ENCODE data around the gene PJA2.

Gene PJA2

GRCh38 chr5:109324351-109324750 is 85.4 kb downstream of the PJA2 start:
- H3K79me2 ChIP-seq (ENCODE audit: insufficient read depth, low read length): no peaks in the 10 kb centered on the region
- H3K9me2 ChIP-seq (replicated peaks; ENCODE audit: insufficient read depth, low read length): no peaks in the 10 kb centered on the region
- H3K36me3 ChIP-seq (ENCODE audit: low read length): no peaks in the 10 kb centered on the region
- no peak overlapping the region for H3K4me2 ChIP-seq (ENCODE audit: low read depth, low read length, poor library complexity, severe bottlenecking)
- H4K20me1 ChIP-seq (ENCODE audit: low read depth, low read length): no peaks in the 10 kb centered on the region
- no peak overlapping the region for H3K27ac ChIP-seq (ENCODE audit: low read depth, low read length)
- no peak overlapping the region for H2AFZ ChIP-seq (ENCODE audit: low read depth, low read length, severe bottlenecking)
- no peaks in the 10 kb centered on the region for H3K9me3 ChIP-seq (ENCODE audit: insufficient read depth, low read length)
- no peaks in the 10 kb centered on the region for H3F3A ChIP-seq (ENCODE audit: insufficient read depth)
- no peaks in the 10 kb centered on the region for H3K27me3 ChIP-seq (ENCODE audit: low read length)
- H3K4me3 ChIP-seq (ENCODE audit: insufficient read depth, low read length, poor library complexity, severe bottlenecking): no peak overlapping the region
- H3K9ac ChIP-seq (ENCODE audit: low read length): no peak overlapping the region
- TF ChIP-seq EZH2phosphoT487 (conservative IDR thresholded peaks at IDR 0.05; ENCODE audit: low read length): no peak

- no peaks in the 10 kb centered on the region for H3K79me2 ChIP-seq (ENCODE audit: insufficient read depth, low read length)
- TF ChIP-seq EZH2phosphoT487 (conservative IDR thresholded peaks at IDR 0.05; ENCODE audit: low read length): no peak
- TF ChIP-seq, protein P1, sequence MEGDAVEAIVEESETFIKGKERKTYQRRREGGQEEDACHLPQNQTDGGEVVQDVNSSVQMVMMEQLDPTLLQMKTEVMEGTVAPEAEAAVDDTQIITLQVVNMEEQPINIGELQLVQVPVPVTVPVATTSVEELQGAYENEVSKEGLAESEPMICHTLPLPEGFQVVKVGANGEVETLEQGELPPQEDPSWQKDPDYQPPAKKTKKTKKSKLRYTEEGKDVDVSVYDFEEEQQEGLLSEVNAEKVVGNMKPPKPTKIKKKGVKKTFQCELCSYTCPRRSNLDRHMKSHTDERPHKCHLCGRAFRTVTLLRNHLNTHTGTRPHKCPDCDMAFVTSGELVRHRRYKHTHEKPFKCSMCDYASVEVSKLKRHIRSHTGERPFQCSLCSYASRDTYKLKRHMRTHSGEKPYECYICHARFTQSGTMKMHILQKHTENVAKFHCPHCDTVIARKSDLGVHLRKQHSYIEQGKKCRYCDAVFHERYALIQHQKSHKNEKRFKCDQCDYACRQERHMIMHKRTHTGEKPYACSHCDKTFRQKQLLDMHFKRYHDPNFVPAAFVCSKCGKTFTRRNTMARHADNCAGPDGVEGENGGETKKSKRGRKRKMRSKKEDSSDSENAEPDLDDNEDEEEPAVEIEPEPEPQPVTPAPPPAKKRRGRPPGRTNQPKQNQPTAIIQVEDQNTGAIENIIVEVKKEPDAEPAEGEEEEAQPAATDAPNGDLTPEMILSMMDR (IDR thresholded peaks at IDR 0.05; ENCODE audit: insufficient read depth, low read length, poor library complexity, severe bottlenecking): no peak
- no peaks in the 10 kb centered on the region for H3K9me3 ChIP-seq (ENCODE audit: insufficient read depth, low read length)
- H3K27me3 ChIP-seq (ENCODE audit: low read length): no peaks in the 10 kb centered on the region
- no peak overlapping the region for H3K4me3 ChIP-seq (ENCODE audit: insufficient read depth, low read length, poor library complexity, severe bottlenecking)
- no peaks in the 10 kb centered on the region for H3K9me2 ChIP-seq (replicated peaks; ENCODE audit: insufficient read depth, low read length)
- no peak overlapping the region for H3K27ac ChIP-seq (ENCODE audit: low read depth, low read length)
- no peaks in the 10 kb centered on the region for H4K20me1 ChIP-seq (ENCODE audit: low read depth, low read length)
- H3K4me2 ChIP-seq (ENCODE audit: low read depth, low read length, poor library complexity, severe bottlenecking): no peak overlapping the region
- H3K36me3 ChIP-seq (ENCODE audit: low read length): no peaks in the 10 kb centered on the region
- H2AFZ ChIP-seq (ENCODE audit: low read depth, low read length, severe bottlenecking): no peak overlapping the region
- no peak overlapping the region for H3K9ac ChIP-seq (ENCODE audit: low read length)
- no peaks in the 10 kb centered on the region for H3F3A ChIP-seq (ENCODE audit: insufficient read depth)
Measured at GRCh38 chr5:109322694-109323093, 87.1 kb downstream of the PJA2 start.

DNA sequence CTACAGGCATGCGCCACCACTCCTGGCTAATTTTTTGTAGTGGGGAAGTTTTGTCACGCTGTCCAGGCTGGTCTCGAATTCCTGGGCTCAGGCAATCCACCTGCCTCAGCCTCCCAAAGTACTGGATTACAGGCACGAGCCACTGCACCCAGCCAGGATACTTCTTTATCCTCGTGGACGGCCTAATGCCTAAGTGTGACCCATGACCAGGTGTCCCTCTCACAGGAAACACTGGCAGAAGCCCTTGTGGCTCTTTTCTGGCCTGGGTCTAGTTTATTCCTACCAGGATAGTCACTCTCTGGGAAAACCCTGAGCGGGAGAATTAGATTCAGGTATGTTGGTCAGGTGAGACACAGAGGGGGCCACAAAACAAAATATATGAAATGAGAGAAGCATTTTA is 90.4 kb downstream of the PJA2 start:
- Histone ChIP-seq H3K4me3 (ENCODE audit: insufficient read depth, low read length, poor library complexity, severe bottlenecking) (no peak overlapping the region), H3K9me2 (replicated peaks; ENCODE audit: insufficient read depth, low read length) (no peaks in the 10 kb centered on the region), H2AFZ (ENCODE audit: low read depth, low read length, severe bottlenecking) (no peak overlapping the region), H3K36me3 (ENCODE audit: low read length) (no peaks in the 10 kb centered on the region), H3F3A (ENCODE audit: insufficient read depth) (no peaks in the 10 kb centered on the region), H3K79me2 (ENCODE audit: insufficient read depth, low read length) (no peaks in the 10 kb centered on the region), H4K20me1 (ENCODE audit: low read depth, low read length) (no peaks in the 10 kb centered on the region), H3K27ac (ENCODE audit: low read depth, low read length) (no peak overlapping the region), H3K9ac (ENCODE audit: low read length) (no peak overlapping the region), H3K4me2 (ENCODE audit: low read depth, low read length, poor library complexity, severe bottlenecking) (no peak overlapping the region), H3K27me3 (ENCODE audit: low read length) (no peaks in the 10 kb centered on the region), H3K9me3 (ENCODE audit: insufficient read depth, low read length) (no peaks in the 10 kb centered on the region)
- TF ChIP-seq EZH2phosphoT487 (conservative IDR thresholded peaks at IDR 0.05; ENCODE audit: low read length): no peak
- TF ChIP-seq, protein P1 (IDR thresholded peaks at IDR 0.05; ENCODE audit: insufficient read depth, low read length, poor library complexity, severe bottlenecking): no peak

DNA sequence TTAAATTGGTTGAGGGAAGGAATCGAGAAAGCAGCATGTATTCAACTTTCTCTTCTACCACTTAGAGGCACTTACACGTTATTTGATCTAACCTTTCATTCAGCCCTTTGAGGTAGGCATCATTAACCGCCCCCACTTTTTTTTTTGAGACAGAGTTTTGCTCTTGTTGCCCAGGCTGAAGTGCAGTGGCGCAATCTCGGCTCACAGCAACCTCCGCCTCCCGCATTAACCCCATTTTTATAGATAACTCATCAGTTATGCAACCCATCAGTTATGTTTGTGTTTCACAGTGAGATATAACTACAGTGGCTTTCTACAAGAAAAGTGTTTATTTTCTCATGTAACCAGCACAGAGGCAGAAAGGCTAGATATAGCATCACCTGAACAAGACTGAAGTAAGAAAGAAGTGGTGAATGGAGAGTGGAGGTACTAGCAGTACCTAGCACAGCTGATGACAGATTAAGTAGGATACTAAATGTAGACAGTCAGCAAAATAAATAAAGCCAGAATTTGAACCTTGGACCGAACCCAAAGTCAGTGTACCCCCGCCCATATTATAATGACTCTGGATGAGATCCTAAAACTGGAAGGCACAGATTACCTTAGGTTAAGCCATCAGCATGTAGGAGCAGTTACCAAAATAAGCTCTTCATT is 91.2 kb downstream of the PJA2 start:
- H3K4me2 ChIP-seq (ENCODE audit: low read depth, low read length, poor library complexity, severe bottlenecking): no peak overlapping the region
- TF ChIP-seq EZH2phosphoT487 (conservative IDR thresholded peaks at IDR 0.05; ENCODE audit: low read length): no peak
- TF ChIP-seq, protein P1 (IDR thresholded peaks at IDR 0.05; ENCODE audit: insufficient read depth, low read length, poor library complexity, severe bottlenecking): no peak

More for the DNA sequence above, 91.2 kb downstream of the PJA2 start:
- Histone ChIP-seq H2AFZ (ENCODE audit: low read depth, low read length, severe bottlenecking) (no peak overlapping the region), H3K4me3 (ENCODE audit: insufficient read depth, low read length, poor library complexity, severe bottlenecking) (no peak overlapping the region), H3K9ac (ENCODE audit: low read length) (no peak overlapping the region), H3K9me2 (replicated peaks; ENCODE audit: insufficient read depth, low read length) (no peaks in the 10 kb centered on the region), H4K20me1 (ENCODE audit: low read depth, low read length) (no peaks in the 10 kb centered on the region), H3K36me3 (ENCODE audit: low read length) (no peaks in the 10 kb centered on the region), H3K79me2 (ENCODE audit: insufficient read depth, low read length) (no peaks in the 10 kb centered on the region), H3K27me3 (ENCODE audit: low read length) (no peaks in the 10 kb centered on the region), H3K27ac (ENCODE audit: low read depth, low read length) (no peak overlapping the region), H3F3A (ENCODE audit: insufficient read depth) (no peaks in the 10 kb centered on the region), H3K9me3 (ENCODE audit: insufficient read depth, low read length) (no peaks in the 10 kb centered on the region)

Measured in SU-DHL-6 (cell line).